Activated B cell treated with CpG ODN at 0.5 μM for 24 hours (primary cell): ENCODE measurements around the gene PTTG1IP. TPM values are rescaled to one million over a fixed set of nuclear protein-coding genes. Genes with fewer than 3 reads are reported as not detected.
A peak's percentile ranks its signal among the peaks of the same experiment; 100 is the strongest.

Source experiments
- ATAC-seq: fragments of 200-7000 bp; cut with Tn5 transposase; one replicate; pipeline ENCODE4 v1.10.0; 2021; ENCODE audit warnings: low read depth, mild to moderate bottlenecking, moderate library complexity
- CTCF ChIA-PET: fragments of 350-600 bp; sonication (Branson Sonifier 250); formaldehyde crosslinking; loops from one replicate; lab custom pipeline; 2021; ENCODE audit warnings: antibody characterized with exemption; lab: Charles Lee
- POLR2A ChIA-PET: fragments of 350-600 bp; sonication (Branson Sonifier 250); formaldehyde crosslinking; loops from one replicate; lab custom pipeline; 2021; ENCODE audit warnings: antibody characterized with exemption; lab: Charles Lee
- DNase-seq: peaks from one replicate; pipeline ENCODE4 v3.0.0; 2022
- H3K27ac Mint-ChIP-seq: one replicate; pipeline ENCODE4 v1.8.0; 2020; ENCODE audit warnings: mixed read lengths
- H3K27me3 Mint-ChIP-seq: one replicate; pipeline ENCODE4 v1.8.0; 2021; ENCODE audit warnings: mixed read lengths
- H3K36me3 Mint-ChIP-seq: one replicate; pipeline ENCODE4 v1.8.0; 2021; ENCODE audit warnings: low read depth, mixed read lengths
- H3K4me1 Mint-ChIP-seq: one replicate; pipeline ENCODE4 v1.8.0; 2021; ENCODE audit warnings: mixed read lengths
- H3K4me3 Mint-ChIP-seq: one replicate; pipeline ENCODE4 v1.8.0; 2020; ENCODE audit warnings: mild to moderate bottlenecking, mixed read lengths
- H3K9me3 Mint-ChIP-seq: one replicate; pipeline ENCODE4 v1.8.0; 2020; ENCODE audit warnings: mixed read lengths
- CTCF ChIP-seq: fragments of 200-600 bp; IDR thresholded peaks from one replicate; pipeline ENCODE4 v1.8.0; 2022; ENCODE audit warnings: antibody characterized with exemption, mild to moderate bottlenecking
- intact Hi-C: fragments of 100-400 bp; cut with micrococcal nuclease; formaldehyde crosslinking; loops from one replicate; pipeline ENCODE4 v1.15.1; 2024
- total RNA-seq: library from RNA; stranded (reverse); gene quantifications from 2 replicates; pipeline ENCODE4 v1.2.3, GENCODE V29; 2022

The PTTG1IP gene
- total RNA-seq, 1 donor from 2014 or later, result 36.6 TPM

DNA sequence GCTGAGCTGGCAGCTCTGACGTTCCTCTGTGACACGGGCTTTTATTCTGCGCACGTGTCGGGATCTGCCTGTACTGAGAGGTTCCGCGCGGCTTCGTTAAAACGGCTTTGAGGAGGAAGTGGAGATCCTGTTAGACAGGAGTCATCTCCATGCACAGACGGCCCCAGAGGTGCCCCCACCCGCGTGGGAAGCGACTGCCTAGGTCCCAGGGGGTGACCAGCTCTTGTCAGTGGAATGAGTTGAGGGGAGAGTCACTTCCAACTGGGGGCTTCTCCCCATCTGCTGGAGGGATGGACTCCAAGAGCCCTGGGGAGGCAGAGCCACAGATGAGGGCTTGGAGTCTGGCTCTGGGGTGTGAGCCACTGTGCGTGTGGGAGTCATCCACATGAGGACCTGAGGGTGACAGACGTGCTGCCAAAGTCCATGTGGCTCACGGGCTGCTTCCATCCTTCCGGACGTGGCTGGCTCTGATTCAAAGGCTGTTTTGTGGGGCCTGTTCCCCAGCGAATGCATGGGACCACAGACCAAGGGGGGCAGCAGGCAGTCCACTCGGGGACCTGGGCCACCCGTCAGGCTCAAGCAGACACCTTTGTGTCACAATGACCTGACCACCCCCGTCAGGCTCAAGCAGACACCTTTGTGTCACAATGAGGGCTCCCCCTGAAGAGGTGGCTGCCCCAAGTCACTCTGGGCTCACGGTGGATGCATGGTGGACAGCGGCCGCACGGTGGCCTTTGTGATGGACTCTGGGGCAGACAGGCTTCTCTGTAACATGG, 26.8 kb downstream of the PTTG1IP start:
- Mint-ChIP-seq H3K4me3 (peak overlapping the region; percentile 52), H3K9me3 (no peaks in the 10 kb centered on the region), H3K27ac (no peak overlapping the region), H3K27me3 (peaks cover 16% of the 10 kb centered on the region), H3K4me1 (peaks cover 15% of the 10 kb centered on the region), H3K36me3 (peaks cover 30% of the 10 kb centered on the region)
- TF ChIP-seq CTCF, result no peak
- ATAC-seq (peak; percentile 70), DNase-seq (peak; percentile 31)
- CTCF ChIA-PET, result interaction anchor here (0.9 kb wide), 1 partner anchor 85 kb away, joined by 3 read pairs; no protein-coding TSS in a partner anchor
- intact Hi-C loops, result loop anchor here (1.0 kb wide), 3 partner anchors 19 to 86 kb away; partner anchors contain the start of gene UBE2G2
- POLR2A ChIA-PET, result no interaction called here

- H3K36me3 Mint-ChIP-seq, result peaks cover 24% of the 10 kb centered on the region
- ChIA-PET CTCF (interaction anchor here (0.9 kb wide), 1 partner anchor 86 kb away, joined by 3 read pairs; no protein-coding TSS in a partner anchor), POLR2A (interaction anchor here (0.5 kb wide), 1 partner anchor 95 kb away, joined by 5 read pairs; no protein-coding TSS in a partner anchor)
- H3K27me3 Mint-ChIP-seq, result peaks cover 21% of the 10 kb centered on the region
- no peaks in the 10 kb centered on the region for H3K9me3 Mint-ChIP-seq
- ATAC-seq (no peak), DNase-seq (no peak)
- no peak overlapping the region for H3K27ac Mint-ChIP-seq
- H3K4me3 Mint-ChIP-seq, result peak overlapping the region; percentile 52
- intact Hi-C loops, result loop anchor here (1.0 kb wide), 3 partner anchors 19 to 86 kb away; partner anchors contain the start of gene UBE2G2
- no peak for TF ChIP-seq CTCF
- H3K4me1 Mint-ChIP-seq, result peaks cover 15% of the 10 kb centered on the region
These were observed 27.3 kb downstream of the PTTG1IP start for GRCh38 chr21:44846224-44846484.

DNA sequence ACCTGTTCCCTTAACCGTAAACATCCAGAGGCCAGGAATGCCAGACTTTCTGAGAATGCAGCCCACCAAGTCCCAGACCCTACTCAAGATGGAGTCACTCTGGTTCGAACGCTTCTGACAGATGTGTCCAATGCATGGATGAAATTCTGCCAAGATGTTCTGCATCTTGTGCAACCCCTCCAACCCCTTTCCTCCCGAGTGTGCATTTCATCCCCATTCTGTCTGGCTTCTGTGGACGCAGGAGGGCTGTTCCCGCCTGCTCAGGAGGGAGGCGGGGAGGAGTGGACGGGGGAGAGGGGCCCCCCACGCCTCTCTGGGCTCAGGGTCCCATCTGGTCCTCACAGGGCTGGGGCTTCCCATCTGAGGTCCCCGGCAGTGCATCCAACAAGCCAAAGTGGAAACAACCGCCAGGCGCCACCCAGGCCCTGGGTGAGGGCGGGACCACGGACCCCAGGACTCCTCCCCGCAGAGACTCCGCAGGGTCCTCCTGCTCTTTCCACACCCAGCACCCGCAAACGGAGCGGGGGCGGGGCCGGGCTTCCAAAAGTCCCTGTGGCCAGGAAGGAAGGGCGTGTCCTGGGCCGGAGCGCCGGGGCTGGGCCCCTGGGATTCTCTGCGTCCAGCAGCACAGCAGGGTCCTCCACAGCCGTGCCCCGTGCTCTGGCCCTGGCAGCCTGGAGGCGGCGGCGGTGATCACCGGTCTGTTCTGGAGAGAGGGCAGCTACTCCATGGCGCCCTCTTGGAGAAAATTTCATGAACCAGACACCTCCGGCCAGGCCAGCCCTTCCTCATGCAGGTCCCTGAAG, 27.9 kb downstream of the PTTG1IP start:
- Mint-ChIP-seq H3K4me3 (peak overlapping the region; percentile 52), H3K27me3 (peaks cover 24% of the 10 kb centered on the region), H3K27ac (no peak overlapping the region), H3K36me3 (peaks cover 19% of the 10 kb centered on the region), H3K4me1 (peaks cover 15% of the 10 kb centered on the region), H3K9me3 (no peaks in the 10 kb centered on the region)
- intact Hi-C loops, result loop anchor here (1.0 kb wide), 3 partner anchors 20 to 87 kb away; partner anchors contain the start of gene UBE2G2
- DNase-seq (peak; percentile 26), ATAC-seq (peak; percentile 67)
- TF ChIP-seq CTCF, result no peak
- ChIA-PET POLR2A (interaction anchor here (0.5 kb wide), 1 partner anchor 95 kb away, joined by 5 read pairs; no protein-coding TSS in a partner anchor), CTCF (interaction anchor here (0.9 kb wide), 1 partner anchor 86 kb away, joined by 3 read pairs; no protein-coding TSS in a partner anchor)

- Mint-ChIP-seq H3K9me3 (no peaks in the 10 kb centered on the region), H3K4me1 (peaks cover 15% of the 10 kb centered on the region), H3K27me3 (peaks cover 26% of the 10 kb centered on the region), H3K36me3 (peaks cover 7% of the 10 kb centered on the region), H3K27ac (no peak overlapping the region), H3K4me3 (no peak overlapping the region)
- no peak for TF ChIP-seq CTCF
- ATAC-seq, result no peak
- intact Hi-C loops, result no loop called here
- no peak for DNase-seq
- ChIA-PET POLR2A (no interaction called here), CTCF (no interaction called here)
These were observed 29.2 kb downstream of the PTTG1IP start for GRCh38 chr21:44844256-44844655.
